HepG2 (cell line): ENCODE measurements around the gene NMRAL1. TPM values are rescaled to one million over a fixed set of nuclear protein-coding genes. Genes with fewer than 3 reads are reported as not detected.
A peak's percentile ranks its signal among the peaks of the same experiment; 100 is the strongest.

Source experiments
- ATAC-seq: fragments of 200-7000 bp; cut with Tn5 transposase; 3 replicates; pipeline ENCODE4 v1.9.1; 2020; ENCODE audit warnings: mild to moderate bottlenecking, moderate library complexity
- BruUV-seq: library from RNA; stranded (reverse); fragments of 400-500 nt; replicated peaks from 2 replicates; lab custom pipeline; 2021; lab: Mats Ljungman, UMichigan
- CTCF ChIA-PET: fragments of 300-600 bp; formaldehyde crosslinking; extraction: SDS; loops from one replicate; lab custom pipeline; 2021; ENCODE audit warnings: low total read pairs, inconsistent platforms, low intra/inter-chr PET ratio; lab: Yijun Ruan, JAX
- POLR2A ChIA-PET: fragments of 350-600 bp; sonication (Branson Sonifier 250); formaldehyde crosslinking; loops from one replicate; lab custom pipeline; 2020; ENCODE audit warnings: antibody characterized with exemption, inconsistent platforms; lab: Yijun Ruan, JAX
- DNase-seq: peaks from one replicate; pipeline ENCODE4 v3.0.0-alpha.2; 2015; ENCODE audit warnings: low spot score
- FAIRE-seq: peaks from 3 replicates; lab custom pipeline; 2011; peaks lifted over from hg19 to GRCh38; lab: Jason Lieb, UNC
- H2AFZ ChIP-seq: one replicate; pipeline ENCODE4 v1.6.1; 2011; ENCODE audit warnings: low read length, inconsistent platforms
- H3K27ac ChIP-seq: fragments of 300-600 bp; 3 replicates; pipeline ENCODE4 v1.8.0; 2011; ENCODE audit warnings: mixed run types, mild to moderate bottlenecking, mixed read lengths, low read length, inconsistent platforms; ENCODE audit not compliant: insufficient read depth; ENCODE audit errors: extremely low read length
- H3K27me3 ChIP-seq, 2 experiments: fragments of 200-600 bp in 1 of 2; 2 replicates in 1 of 2; 3 replicates in 1 of 2; pipeline versions ENCODE4 v1.6.0 to v1.8.0; 2011; ENCODE audit warnings: low read length in 2 of 2, mild to moderate bottlenecking in 2 of 2, moderate library complexity in 2 of 2, inconsistent platforms in 1 of 2; ENCODE audit not compliant: insufficient read depth in 2 of 2, control insufficient read depth in 1 of 2
- H3K36me3 ChIP-seq, 2 experiments: fragments of 200-600 bp in 1 of 2; replicated peaks in 1 of 2; 2 replicates in 1 of 2; 3 replicates in 1 of 2; pipeline versions ENCODE4 v1.5.1 to v1.8.0; 2011; ENCODE audit warnings: low read length in 2 of 2, inconsistent platforms in 1 of 2; ENCODE audit not compliant: insufficient read depth in 2 of 2, control insufficient read depth in 1 of 2
- H3K4me1 ChIP-seq: 2 replicates; pipeline ENCODE4 v1.5.1; 2012; ENCODE audit warnings: low read length, inconsistent platforms; ENCODE audit not compliant: insufficient read depth
- H3K4me2 ChIP-seq: 2 replicates; pipeline ENCODE4 v1.6.0; 2011; ENCODE audit warnings: low read depth, low read length, inconsistent platforms
- H3K4me3 ChIP-seq, 3 experiments: fragments of 200-600 bp in 1 of 3; sonication (generic), shearing (Covaris generic) in 1 of 3; replicated peaks in 1 of 3; 2 replicates each; pipeline ENCODE4 v1.5.1; 2011 to 2016; ENCODE audit warnings: low read length in 3 of 3, inconsistent platforms in 2 of 3, low read depth in 2 of 3, mild to moderate bottlenecking in 2 of 3, control low read depth in 1 of 3, mixed read lengths in 1 of 3; ENCODE audit not compliant: insufficient read depth in 1 of 3
- H3K79me2 ChIP-seq: one replicate; pipeline ENCODE4 v1.6.1; 2011; ENCODE audit warnings: low read length, inconsistent platforms; ENCODE audit not compliant: insufficient read depth
- H3K9ac ChIP-seq: 2 replicates; pipeline ENCODE4 v1.6.0; 2011; ENCODE audit warnings: mild to moderate bottlenecking, low read depth, low read length, inconsistent platforms; ENCODE audit not compliant: insufficient read depth
- H3K9me3 ChIP-seq: 2 replicates; pipeline ENCODE4 v1.5.1; 2012; ENCODE audit warnings: mild to moderate bottlenecking, low read length
- H4K20me1 ChIP-seq: 2 replicates; pipeline ENCODE4 v1.6.0; 2011; ENCODE audit warnings: inconsistent platforms, mild to moderate bottlenecking, low read length, moderate library complexity; ENCODE audit not compliant: insufficient read depth
- ATF1 ChIP-seq: IDR thresholded peaks from 2 replicates; pipeline ENCODE4 v1.6.1; 2016; ENCODE audit warnings: mild to moderate bottlenecking, control low read depth
- CEBPG ChIP-seq: IDR thresholded peaks from 2 replicates; pipeline ENCODE4 v1.6.1; 2016
- ELF1 ChIP-seq: sonication (generic); formaldehyde crosslinking; IDR thresholded peaks from 2 replicates; pipeline ENCODE4 v1.4.0; 2020; ENCODE audit warnings: missing genetic modification reagents
- FOXC1 ChIP-seq: sonication (generic); formaldehyde crosslinking; IDR thresholded peaks from 2 replicates; pipeline ENCODE4 v1.8.0; 2022; ENCODE audit warnings: mild to moderate bottlenecking, missing genetic modification reagents, borderline replicate concordance
- HIVEP1 ChIP-seq: sonication (generic); formaldehyde crosslinking; IDR thresholded peaks from 2 replicates; pipeline ENCODE4 v1.4.0; 2020; ENCODE audit warnings: mild to moderate bottlenecking, missing genetic modification reagents
- HMGXB4 ChIP-seq, 2 experiments: sonication (generic) in 1 of 2; formaldehyde crosslinking in 1 of 2; IDR thresholded peaks; 2 replicates each; pipeline versions ENCODE4 v1.4.0 to v1.6.1; 2018 to 2020; ENCODE audit warnings: missing genetic modification reagents in 2 of 2, borderline replicate concordance in 1 of 2, low read depth in 1 of 2, mild to moderate bottlenecking in 1 of 2, missing biosample characterization in 1 of 2
- HNRNPLL ChIP-seq: fragments of 200-400 bp; formaldehyde crosslinking; IDR thresholded peaks from 2 replicates; pipeline ENCODE4 v1.6.1; 2017; ENCODE audit warnings: mild to moderate bottlenecking, low read depth, low read length; ENCODE audit not compliant: poor library complexity, severe bottlenecking
- PHF8 ChIP-seq: sonication (generic); formaldehyde crosslinking; IDR thresholded peaks from 2 replicates; pipeline ENCODE4 v1.5.0; 2020; ENCODE audit warnings: missing genetic modification reagents
- PPARG ChIP-seq: conservative IDR thresholded peaks from 2 replicates; pipeline ENCODE4 v1.6.1; 2016; ENCODE audit warnings: missing biosample characterization, missing genetic modification reagents
- RXRB ChIP-seq: IDR thresholded peaks from 2 replicates; pipeline ENCODE4 v1.6.1; 2016; ENCODE audit warnings: borderline replicate concordance, missing genetic modification reagents, missing compliant biosample characterization
- ZKSCAN1 ChIP-seq: fragments of 150-350 bp; IDR thresholded peaks from 2 replicates; pipeline ENCODE4 v1.6.1; 2014; ENCODE audit warnings: low read length
- ZNF180 ChIP-seq: sonication (generic); formaldehyde crosslinking; IDR thresholded peaks from 2 replicates; pipeline ENCODE4 v1.4.0; 2020; ENCODE audit warnings: low read depth, missing genetic modification reagents, borderline replicate concordance
- ZNF235 ChIP-seq: sonication (generic); formaldehyde crosslinking; IDR thresholded peaks from 2 replicates; pipeline ENCODE4 v1.8.1; 2023; ENCODE audit warnings: mild to moderate bottlenecking, missing genetic modification reagents, borderline replicate concordance
- ZNF317 ChIP-seq: sonication (generic); formaldehyde crosslinking; IDR thresholded peaks from 2 replicates; pipeline ENCODE4 v1.5.0; 2020; ENCODE audit warnings: mild to moderate bottlenecking, missing genetic modification reagents
- ZNF687 ChIP-seq: sonication (generic); formaldehyde crosslinking; IDR thresholded peaks from 2 replicates; pipeline ENCODE4 v1.5.1; 2020; ENCODE audit warnings: mild to moderate bottlenecking, missing genetic modification reagents, moderate library complexity
- ZNF770 ChIP-seq: sonication (generic); formaldehyde crosslinking; IDR thresholded peaks from 2 replicates; pipeline ENCODE4 v1.5.0; 2020; ENCODE audit warnings: mild to moderate bottlenecking, missing genetic modification reagents
- WGBS: methylation state at CpG from one replicate; pipeline ENCODE4 v1.1.6; 2017; ENCODE audit warnings: low lambda C conversion rate; 5-methylcytosine and 5-hydroxymethylcytosine counted together
- in situ Hi-C: cut with HindIII; loops from 2 replicates; pipeline ENCODE4 v1.10.0; 2017; ENCODE audit warnings: low pct_unique_long_range_greater_than_20kb; ENCODE audit not compliant: extremely low pct_ligation_motif_present
- intact Hi-C: fragments of 100-400 bp; cut with micrococcal nuclease; formaldehyde crosslinking; loops from one replicate; pipeline ENCODE4 v1.10.0; 2022; ENCODE audit not compliant: unreplicated experiment
- polyA plus RNA-seq, 8 experiments: library from polyadenylated mRNA; depleted of rRNA in 3 of 8; stranded (reverse) in 7 of 8; unstranded in 1 of 8; fragments of >200 nt; fragmentation: Illumina TruSeq in 4 of 8; extraction: Trizol in 4 of 8; gene quantifications; 2 replicates each; pipeline versions ENCODE4 v1.2.1 to v1.2.3, GENCODE V29; 2011 to 2016; ENCODE audit warnings: low read depth in 4 of 8, missing spikeins in 1 of 8, mixed read lengths in 1 of 8; ENCODE audit not compliant: insufficient read depth in 1 of 8
- total RNA-seq, 5 experiments: library from RNA; depleted of rRNA; stranded (reverse); fragments of >200 nt; fragmentation: Illumina TruSeq; extraction: Trizol; gene quantifications; 2 replicates each; pipeline ENCODE4 v1.2.3, GENCODE V29; 2016; ENCODE audit warnings: low read depth in 1 of 5

Gene NMRAL1
- total and polyA plus RNA-seq, 2 of the 13 experiments (the other 11 are each of a cell fraction or from before 2014, with no cell fraction given): 30.8 to 33.1 TPM

- Histone ChIP-seq H4K20me1 (no peaks in the 10 kb centered on the region), H3K27me3 (no peaks in the 10 kb centered on the region; a peak in 1 of 5 replicates), H3K9me3 (no peaks in the 10 kb centered on the region), H3K9ac (peak overlapping the region; percentile 80), H3K36me3 (peaks cover 4% of the 10 kb centered on the region in 2 experiments; a peak in 3 of 5 replicates), H3K27ac (peak overlapping the region; percentile 65), H2AFZ (no peak overlapping the region), H3K79me2 (peaks cover 14% of the 10 kb centered on the region), H3K4me3 (peak overlapping the region; percentile 62 to 84 (median 83)), H3K4me2 (peak overlapping the region; percentile 100), H3K4me1 (peaks cover 33% of the 10 kb centered on the region)
- intact Hi-C loops (no loop called here), in situ Hi-C loops (no loop called here)
- peak; percentile 16 for DNase-seq
- ChIA-PET CTCF (no interaction called here), POLR2A (interaction anchor here (0.8 to 1.8 kb wide), 8 partner anchors 10 to 144 kb away, joined by 3 to 8 read pairs (median 5); partner anchors contain the start of genes DNAJA3 and HMOX2)
- peak; percentile 56 for ATAC-seq
- 0% methylated on average over 6 of the region's 44 CpGs for WGBS
- no TSS peak for BruUV-seq
- no peak for FAIRE-seq
- TF ChIP-seq HMGXB4 (CRISPR knock-in tag; IDR thresholded peaks at IDR 0.05; ENCODE audit: borderline replicate concordance in 1 of 2, low read depth in 1 of 2): peak in 1 of 2 experiments; percentile 56; a peak in 2 of 4 replicates
- peak; percentile 61 for TF ChIP-seq PHF8 (CRISPR knock-in tag)
- TF ChIP-seq ZNF317 (CRISPR knock-in tag): peak; percentile 41; the same call in 1 of the 2 replicates
- no peak for TF ChIP-seq ZNF770 (CRISPR knock-in tag)
- TF ChIP-seq PPARG (CRISPR knock-in tag): no peak
- TF ChIP-seq HIVEP1 (CRISPR knock-in tag): 0 out of 2 replicates have a peak, but pooled peaks have one; percentile 50
- TF ChIP-seq HNRNPLL: peak; percentile 50
- TF ChIP-seq RXRB: peak; percentile 90
- TF ChIP-seq ZKSCAN1: no peak
- 0 out of 2 replicates have a peak, but pooled peaks have one; percentile 3 for TF ChIP-seq ZNF687 (CRISPR knock-in tag)
- TF ChIP-seq ATF1 (CRISPR knock-in tag): no peak
- TF ChIP-seq FOXC1 (CRISPR knock-in tag): 0 out of 2 replicates have a peak, but pooled peaks have one; percentile 17
- no peak for TF ChIP-seq ZNF180 (CRISPR knock-in tag)
- TF ChIP-seq CEBPG: no peak
- peak; percentile 45 for TF ChIP-seq ELF1 (CRISPR knock-in tag)
- TF ChIP-seq ZNF235 (CRISPR knock-in tag): 0 out of 2 replicates have a peak, but pooled peaks have one; percentile 10
Measured at GRCh38 chr16:4415538-4416199, 58.8 kb downstream of the NMRAL1 start.
